Activated naive CD4-positive, alpha-beta T cell treated with anti-CD3 and anti-CD28 coated beads, Interleukin-2, amount 10 ng/mL, durations not matched to agents 7 days and 5 days (primary cell): Measurements from ENCODE around the gene ITK.
A peak's percentile ranks its signal among the peaks of the same experiment; 100 is the strongest.

ENCODE experiments used
- CTCF ChIA-PET: fragments of 350-600 bp; sonication (Branson Sonifier 250); formaldehyde crosslinking; loops from one replicate; lab custom pipeline; 2021; ENCODE audit warnings: antibody characterized with exemption; lab: Charles Lee
- DNase-seq: peaks from one replicate; pipeline ENCODE4 v3.0.0-alpha.2; 2020
- H3K27ac Mint-ChIP-seq: one replicate; pipeline ENCODE4 v1.8.0; 2021; ENCODE audit warnings: mild to moderate bottlenecking, moderate library complexity, mixed read lengths
- H3K27me3 Mint-ChIP-seq: one replicate; pipeline ENCODE4 v1.8.0; 2021; ENCODE audit warnings: mild to moderate bottlenecking, mixed read lengths
- H3K36me3 Mint-ChIP-seq: one replicate; pipeline ENCODE4 v1.8.0; 2021; ENCODE audit warnings: mixed read lengths
- H3K4me1 Mint-ChIP-seq: one replicate; pipeline ENCODE4 v1.8.0; 2021; ENCODE audit warnings: mixed read lengths
- H3K4me3 Mint-ChIP-seq: one replicate; pipeline ENCODE4 v1.8.0; 2021; ENCODE audit warnings: mild to moderate bottlenecking, moderate library complexity, mixed read lengths
- H3K9me3 Mint-ChIP-seq: one replicate; pipeline ENCODE4 v1.8.0; 2021; ENCODE audit warnings: mixed read lengths

ITK gene

GRCh38 chr5:157161996-157162395 lies 18.6 kb upstream of the ITK start:
- Mint-ChIP-seq H3K9me3 (no peaks in the 10 kb centered on the region), H3K36me3 (peaks cover under 1% of the 10 kb centered on the region), H3K4me3 (no peak overlapping the region), H3K4me1 (peaks cover 69% of the 10 kb centered on the region), H3K27me3 (peaks cover 6% of the 10 kb centered on the region), H3K27ac (no peak overlapping the region)
- no peak for DNase-seq
- CTCF ChIA-PET = no interaction called here

GRCh38 chr5:157162919-157163510 lies 17.6 kb upstream of the ITK start:
- DNase-seq = no peak
- no peak overlapping the region for H3K27ac Mint-ChIP-seq
- H3K4me1 Mint-ChIP-seq = peaks cover 70% of the 10 kb centered on the region
- CTCF ChIA-PET = interaction anchor here (0.5 kb wide), 1 partner anchor 105 kb away, joined by 3 read pairs; no protein-coding TSS in a partner anchor
- no peak overlapping the region for H3K4me3 Mint-ChIP-seq
- no peaks in the 10 kb centered on the region for H3K9me3 Mint-ChIP-seq
- peaks cover 2% of the 10 kb centered on the region for H3K36me3 Mint-ChIP-seq
- H3K27me3 Mint-ChIP-seq = peaks cover 6% of the 10 kb centered on the region

GRCh38 chr5:157164521-157164920 lies 16.1 kb upstream of the ITK start:
- Mint-ChIP-seq H3K4me1 (peaks cover 70% of the 10 kb centered on the region), H3K27ac (no peak overlapping the region), H3K27me3 (peaks cover 6% of the 10 kb centered on the region), H3K4me3 (no peak overlapping the region), H3K9me3 (peaks cover 4% of the 10 kb centered on the region), H3K36me3 (peaks cover 2% of the 10 kb centered on the region)
- CTCF ChIA-PET = no interaction called here
- no peak for DNase-seq

GRCh38 chr5:157165261-157165660 lies 15.4 kb upstream of the ITK start:
- CTCF ChIA-PET = interaction anchor here (0.6 kb wide), 1 partner anchor 103 kb away, joined by 3 read pairs; no protein-coding TSS in a partner anchor
- Mint-ChIP-seq H3K36me3 (peaks cover 7% of the 10 kb centered on the region), H3K4me1 (peaks cover 69% of the 10 kb centered on the region), H3K27ac (peak overlapping the region; percentile 86), H3K4me3 (no peak overlapping the region), H3K27me3 (peaks cover 6% of the 10 kb centered on the region), H3K9me3 (peaks cover 10% of the 10 kb centered on the region)
- no peak for DNase-seq

- CTCF ChIA-PET = interaction anchor here (0.6 kb wide), 1 partner anchor 103 kb away, joined by 3 read pairs; no protein-coding TSS in a partner anchor
Observed at GRCh38 chr5:157165668-157166067, 15.0 kb upstream of the ITK start.

GRCh38 chr5:157166214-157167213 lies 14.1 kb upstream of the ITK start, which contains the start of gene GARIN3:
GARIN3 (minus strand) TSS chr5:157166264; CDS start chr5:157166168, 96 bp downstream.
- Mint-ChIP-seq H3K27me3 (peaks cover 6% of the 10 kb centered on the region), H3K36me3 (peaks cover 14% of the 10 kb centered on the region), H3K4me1 (peaks cover 74% of the 10 kb centered on the region), H3K4me3 (peak within 1 kb of the TSS; percentile 38), H3K9me3 (peaks cover 18% of the 10 kb centered on the region), H3K27ac (peak within 1 kb of the TSS; percentile 86)
- CTCF ChIA-PET = interaction anchor here (0.9 to 1.2 kb wide), 3 partner anchors 9 to 86 kb away, joined by 3 to 5 read pairs (median 5); no protein-coding TSS in a partner anchor
- no peak for DNase-seq

More at GRCh38 chr5:157165668-157166067, 15.0 kb upstream of the ITK start:
- H3K4me3 Mint-ChIP-seq = no peak overlapping the region
- DNase-seq = no peak
- H3K36me3 Mint-ChIP-seq = peaks cover 11% of the 10 kb centered on the region
- peak overlapping the region; percentile 86 for H3K27ac Mint-ChIP-seq
- peaks cover 14% of the 10 kb centered on the region for H3K9me3 Mint-ChIP-seq
- peaks cover 6% of the 10 kb centered on the region for H3K27me3 Mint-ChIP-seq
- peaks cover 71% of the 10 kb centered on the region for H3K4me1 Mint-ChIP-seq

- CTCF ChIA-PET = interaction anchor here (0.9 to 1.2 kb wide), 4 partner anchors 10 to 86 kb away, joined by 3 to 5 read pairs (median 4); no protein-coding TSS in a partner anchor
- peaks cover 14% of the 10 kb centered on the region for H3K36me3 Mint-ChIP-seq
- DNase-seq = no peak
- peaks cover 18% of the 10 kb centered on the region for H3K9me3 Mint-ChIP-seq
- H3K4me1 Mint-ChIP-seq = peaks cover 80% of the 10 kb centered on the region
- peak overlapping the region; percentile 86 for H3K27ac Mint-ChIP-seq
- H3K27me3 Mint-ChIP-seq = peaks cover 6% of the 10 kb centered on the region
- H3K4me3 Mint-ChIP-seq = peak overlapping the region; percentile 38
Observed at GRCh38 chr5:157167214-157167621, 13.4 kb upstream of the ITK start.

GRCh38 chr5:157168286-157168685 lies 12.4 kb upstream of the ITK start:
- no peaks in the 10 kb centered on the region for H3K27me3 Mint-ChIP-seq
- H3K4me1 Mint-ChIP-seq = peaks cover 83% of the 10 kb centered on the region
- no peak for DNase-seq
- CTCF ChIA-PET = interaction anchor here (1.2 kb wide), 1 partner anchor 19 kb away, joined by 3 read pairs; no protein-coding TSS in a partner anchor
- H3K27ac Mint-ChIP-seq = no peak overlapping the region
- peaks cover 18% of the 10 kb centered on the region for H3K9me3 Mint-ChIP-seq
- H3K36me3 Mint-ChIP-seq = peaks cover 14% of the 10 kb centered on the region
- no peak overlapping the region for H3K4me3 Mint-ChIP-seq

- CTCF ChIA-PET = interaction anchor here (0.7 to 2.0 kb wide), 6 partner anchors 8 to 80 kb away, joined by 3 to 9 read pairs (median 4); partner anchors contain the start of gene ITK
- Mint-ChIP-seq H3K27me3 (no peaks in the 10 kb centered on the region), H3K27ac (peak overlapping the region; percentile 94), H3K9me3 (peaks cover 18% of the 10 kb centered on the region), H3K4me1 (peaks cover 86% of the 10 kb centered on the region), H3K4me3 (peak overlapping the region; percentile 47), H3K36me3 (peaks cover 14% of the 10 kb centered on the region)
- DNase-seq = peak; percentile 87
Observed at GRCh38 chr5:157172403-157172802, 8.2 kb upstream of the ITK start.

GRCh38 chr5:157175071-157175612 lies 5.5 kb upstream of the ITK start:
- peaks cover 11% of the 10 kb centered on the region for H3K36me3 Mint-ChIP-seq
- H3K9me3 Mint-ChIP-seq = peaks cover 13% of the 10 kb centered on the region
- no peaks in the 10 kb centered on the region for H3K27me3 Mint-ChIP-seq
- no peak overlapping the region for H3K4me3 Mint-ChIP-seq
- peaks cover 87% of the 10 kb centered on the region for H3K4me1 Mint-ChIP-seq
- DNase-seq = no peak
- CTCF ChIA-PET = interaction anchor here (2.0 kb wide), 1 partner anchor 15 kb away, joined by 4 read pairs; no protein-coding TSS in a partner anchor
- H3K27ac Mint-ChIP-seq = peak overlapping the region; percentile 77

- Mint-ChIP-seq H3K9me3 (peaks cover 3% of the 10 kb centered on the region), H3K4me3 (peak overlapping the region; percentile 61), H3K27ac (peak overlapping the region; percentile 97), H3K4me1 (peaks cover 63% of the 10 kb centered on the region), H3K36me3 (peaks cover 22% of the 10 kb centered on the region), H3K27me3 (no peaks in the 10 kb centered on the region)
- CTCF ChIA-PET = interaction anchor here (1.9 to 7.8 kb wide), 2 partner anchors 8 to 28 kb away, joined by 6 to 37 read pairs; no protein-coding TSS in a partner anchor
- peak; percentile 36 for DNase-seq
Observed at GRCh38 chr5:157177953-157178352, 2.7 kb upstream of the ITK start.

- Mint-ChIP-seq H3K9me3 (peaks cover 3% of the 10 kb centered on the region), H3K27ac (peak overlapping the region; percentile 97), H3K4me3 (peak overlapping the region; percentile 61), H3K36me3 (peaks cover 32% of the 10 kb centered on the region), H3K4me1 (peaks cover 57% of the 10 kb centered on the region), H3K27me3 (no peaks in the 10 kb centered on the region)
- CTCF ChIA-PET = interaction anchor here (0.9 to 7.8 kb wide), 7 partner anchors 10 to 75 kb away, joined by 3 to 37 read pairs (median 6); no protein-coding TSS in a partner anchor
- DNase-seq = no peak
Observed at GRCh38 chr5:157178966-157179365, 1.7 kb upstream of the ITK start.

GRCh38 chr5:157182143-157182757 lies 1.6 kb downstream of the ITK start:
- Mint-ChIP-seq H3K4me3 (peak overlapping the region; percentile 90), H3K36me3 (peaks cover 62% of the 10 kb centered on the region), H3K27ac (peak overlapping the region; percentile 97), H3K9me3 (peaks cover 3% of the 10 kb centered on the region), H3K4me1 (peaks cover 49% of the 10 kb centered on the region), H3K27me3 (no peaks in the 10 kb centered on the region)
- CTCF ChIA-PET = interaction anchor here (0.9 to 7.8 kb wide), 2 partner anchors 12 to 33 kb away, joined by 3 to 37 read pairs; no protein-coding TSS in a partner anchor
- DNase-seq = no peak
